Right lobe of liver (tissue), 4 donors: Measurements from ENCODE around the gene CEP19.

Experiments
- CTCF ChIP-seq, 4 donors: fragments of 200-600 bp in 3 of 4; fragments of 450-650 bp in 1 of 4; IDR thresholded peaks; one replicate each; pipeline versions ENCODE4 v1.5.1 to v1.8.0; 2016 to 2022; ENCODE audit warnings: antibody characterized with exemption in 4 of 4, mild to moderate bottlenecking in 2 of 4
- POLR2A ChIP-seq: fragments of 450-650 bp; IDR thresholded peaks from one replicate; pipeline ENCODE4 v1.6.1; 2017; ENCODE audit warnings: antibody characterized with exemption, mild to moderate bottlenecking
- donor health status: DM: no; HTN: no; CAD: no.
- donor health status: DM: no; HTN: no; CAD: no.
- donor health status: DM: no; HTN: yes; CAD: no.

- TF ChIP-seq CTCF (IDR thresholded peaks at IDR 0.05) = no peak
- no peak for TF ChIP-seq POLR2A
Measured at GRCh38 chr3:196691386-196691785, 20.7 kb downstream of the CEP19 start.
